SK-N-SH (cell line): ENCODE results near the gene FGGY. TPM values are rescaled to one million over a fixed set of nuclear protein-coding genes. Genes with fewer than 3 reads are reported as not detected.

Experiments used
- CTCF ChIA-PET: fragments of 300-600, 350-600 bp; formaldehyde crosslinking; extraction: SDS; loops from one replicate; lab custom pipeline; 2021; lab: Yijun Ruan, JAX
- POLR2A ChIA-PET: fragments of 350-600 bp; sonication (Branson Sonifier 250); formaldehyde crosslinking; extraction: SDS; loops from one replicate; lab custom pipeline; 2020; ENCODE audit warnings: antibody characterized with exemption, inconsistent platforms; lab: Yijun Ruan, JAX
- DNase-seq: peaks from one replicate; pipeline ENCODE4 v3.0.0; 2012
- H2AFZ ChIP-seq: fragments of 200-600 bp; sonication (generic); 2 replicates; pipeline ENCODE4 v1.8.1; 2016; ENCODE audit warnings: antibody characterized with exemption, mild to moderate bottlenecking, low read depth
- H3F3A ChIP-seq: fragments of 200-600 bp; sonication (generic); replicated peaks from 2 replicates; pipeline ENCODE3; 2016; ENCODE audit warnings: antibody characterized with exemption, mild to moderate bottlenecking; ENCODE audit not compliant: insufficient read depth
- H3K27ac ChIP-seq, 2 experiments: fragments of 200-500 bp in 1 of 2; fragments of 200-600 bp in 1 of 2; sonication (Bioruptor generic) in 1 of 2; sonication (generic), shearing (Covaris generic) in 1 of 2; 2 replicates each; pipeline versions ENCODE4 v1.5.1 to v1.6.1; 2014 to 2016; ENCODE audit warnings: low read depth in 2 of 2, inconsistent platforms in 1 of 2, low read length in 1 of 2, mild to moderate bottlenecking in 1 of 2, mixed read lengths in 1 of 2
- H3K27me3 ChIP-seq: fragments of 200-600 bp; sonication (generic), shearing (Covaris generic); 2 replicates; pipeline ENCODE4 v1.6.1; 2016; ENCODE audit warnings: mixed run types; ENCODE audit not compliant: insufficient read depth
- H3K36me3 ChIP-seq, 2 experiments: fragments of 200-500 bp in 1 of 2; fragments of 200-600 bp in 1 of 2; sonication (Bioruptor generic) in 1 of 2; sonication (generic) in 1 of 2; replicated peaks in 1 of 2; 2 replicates each; pipeline versions ENCODE3 to v1.5.1; 2014 to 2016; ENCODE audit warnings: low read length in 1 of 2, mild to moderate bottlenecking in 1 of 2; ENCODE audit not compliant: insufficient read depth in 2 of 2, control insufficient read depth in 1 of 2
- H3K4me1 ChIP-seq, 2 experiments: fragments of 200-500 bp in 1 of 2; fragments of 200-600 bp in 1 of 2; sonication (Bioruptor generic) in 1 of 2; sonication (generic), shearing (Covaris generic) in 1 of 2; 2 replicates each; pipeline versions ENCODE4 v1.5.1 to v1.6.1; 2014 to 2016; ENCODE audit warnings: low read depth in 1 of 2, low read length in 1 of 2, mixed run types in 1 of 2; ENCODE audit not compliant: insufficient read depth in 2 of 2, control insufficient read depth in 1 of 2
- H3K4me2 ChIP-seq: fragments of 200-600 bp; sonication (generic), shearing (Covaris generic); 2 replicates; pipeline ENCODE4 v1.6.1; 2017; ENCODE audit warnings: mixed run types
- H3K4me3 ChIP-seq, 2 experiments: fragments of 200-500 bp in 1 of 2; fragments of 200-600 bp in 1 of 2; sonication (Bioruptor generic) in 1 of 2; sonication (generic), shearing (Covaris generic) in 1 of 2; 2 replicates each; pipeline versions ENCODE4 v1.5.1 to v1.8.1; 2014 to 2016; ENCODE audit warnings: low read depth in 2 of 2, inconsistent platforms in 1 of 2, low read length in 1 of 2, mild to moderate bottlenecking in 1 of 2, mixed read lengths in 1 of 2, moderate library complexity in 1 of 2
- H3K79me2 ChIP-seq: fragments of 200-600 bp; sonication (generic); 2 replicates; pipeline ENCODE4 v1.8.1; 2017; ENCODE audit warnings: mild to moderate bottlenecking; ENCODE audit not compliant: insufficient read depth
- H3K9ac ChIP-seq: fragments of 200-600 bp; sonication (generic); 2 replicates; pipeline ENCODE4 v1.6.1; 2017; ENCODE audit warnings: mixed run types
- H3K9me2 ChIP-seq: fragments of 200-600 bp; sonication (generic); 2 replicates; pipeline ENCODE4 v1.6.1; 2017; ENCODE audit warnings: mixed run types
- H3K9me3 ChIP-seq: fragments of 200-600 bp; sonication (generic); 2 replicates; pipeline ENCODE4 v1.6.1; 2017; ENCODE audit warnings: mixed run types, mild to moderate bottlenecking, moderate library complexity
- H4K20me1 ChIP-seq: fragments of 200-600 bp; sonication (generic); 2 replicates; pipeline ENCODE4 v1.6.1; 2017; ENCODE audit warnings: mild to moderate bottlenecking, mixed run types; ENCODE audit not compliant: insufficient read depth
- EP300 ChIP-seq, 2 experiments: IDR thresholded peaks; 2 replicates each; pipeline versions ENCODE4 v1.4.0 to v1.6.1; 2012; ENCODE audit warnings: borderline replicate concordance in 1 of 2, low read depth in 1 of 2, low read length in 1 of 2
- FOXJ3 ChIP-seq: sonication (generic); formaldehyde crosslinking; IDR thresholded peaks from 2 replicates; pipeline ENCODE4 v1.5.1; 2020; ENCODE audit warnings: mild to moderate bottlenecking, missing genetic modification reagents
- FOXM1 ChIP-seq: IDR thresholded peaks from 2 replicates; pipeline ENCODE4 v1.4.0; 2012; ENCODE audit warnings: low read depth, mild to moderate bottlenecking
- JUND ChIP-seq: IDR thresholded peaks from 2 replicates; pipeline ENCODE4 v1.4.0; 2012
- MAX ChIP-seq: IDR thresholded peaks from 2 replicates; pipeline ENCODE4 v1.4.0; 2012; ENCODE audit warnings: low read depth
- NFIC ChIP-seq: IDR thresholded peaks from 2 replicates; pipeline ENCODE4 v1.4.0; 2012; ENCODE audit warnings: borderline replicate concordance
- NRF1 ChIP-seq: IDR thresholded peaks from 2 replicates; pipeline ENCODE4 v1.6.1; 2012; ENCODE audit warnings: low read depth, mild to moderate bottlenecking, low read length
- PBX3 ChIP-seq: IDR thresholded peaks from 2 replicates; pipeline ENCODE4; 2012
- POLR2AphosphoS5 ChIP-seq: IDR thresholded peaks from 2 replicates; pipeline ENCODE4 v1.6.1; 2012; ENCODE audit warnings: low read depth, low read length
- SIN3A ChIP-seq: IDR thresholded peaks from 2 replicates; pipeline ENCODE4 v1.6.1; 2012; ENCODE audit warnings: low read depth, mild to moderate bottlenecking, low read length, moderate library complexity, borderline replicate concordance
- SMC3 ChIP-seq: IDR thresholded peaks from 2 replicates; pipeline ENCODE4 v1.6.1; 2012; ENCODE audit warnings: low read depth, low read length, improper control_type of control experiment
- TAF1 ChIP-seq: IDR thresholded peaks from 2 replicates; pipeline ENCODE4 v1.6.1; 2012; ENCODE audit warnings: low read depth, mild to moderate bottlenecking, low read length, moderate library complexity, borderline replicate concordance
- TCF12 ChIP-seq: IDR thresholded peaks from 2 replicates; pipeline ENCODE4 v1.4.0; 2012
- YY1 ChIP-seq: IDR thresholded peaks from 2 replicates; pipeline ENCODE4 v1.4.0; 2012; ENCODE audit warnings: low read depth, mild to moderate bottlenecking
- ZBTB33 ChIP-seq: IDR thresholded peaks from 2 replicates; pipeline ENCODE4 v1.4.0; 2012; ENCODE audit warnings: low read depth, borderline replicate concordance
- WGBS: methylation state at CpG from one replicate; pipeline ENCODE4 v1.1.6; 2017; ENCODE audit warnings: low lambda C conversion rate; 5-methylcytosine and 5-hydroxymethylcytosine counted together
- polyA plus RNA-seq, 3 experiments: library from polyadenylated mRNA; depleted of rRNA; stranded (reverse); fragments of >200 nt; gene quantifications; 2 replicates each; pipeline ENCODE4 v1.2.3, GENCODE V29; 2012

The FGGY gene
- polyA plus RNA-seq, 1 of the 3 experiments (the other 2 are of a cell fraction) = 10.3 TPM

GRCh38 chr1:59639266-59639665, 342.4 kb downstream of the FGGY start:
- Histone ChIP-seq H3K4me3 (no peak overlapping the region), H3K27ac (peak overlapping the region in 1 of 2 experiments; percentile 68; a peak in 2 of 4 replicates), H3K4me1 (peaks cover 8 to 19% of the 10 kb centered on the region in 2 experiments), H3K27me3 (no peaks in the 10 kb centered on the region), H3K4me2 (no peak overlapping the region), H3K9me2 (no peaks in the 10 kb centered on the region), H3K79me2 (no peaks in the 10 kb centered on the region), H3K9ac (no peak overlapping the region), H4K20me1 (no peaks in the 10 kb centered on the region), H2AFZ (no peak overlapping the region), H3K36me3 (no peaks in the 10 kb centered on the region), H3K9me3 (no peaks in the 10 kb centered on the region), H3F3A (no peaks in the 10 kb centered on the region)
- DNase-seq = no peak
- WGBS = 89% methylated on average over 1 of the region's 1 CpG
- POLR2A ChIA-PET = no interaction called here
- TF ChIP-seq SIN3A (no peak), MAX (no peak), EP300 (IDR thresholded peaks at IDR 0.05; ENCODE audit: borderline replicate concordance in 1 of 2, low read depth in 1 of 2, low read length in 1 of 2) (peak in 1 of 2 experiments; percentile 20; a peak in 1 of 4 replicates), YY1 (no peak), PBX3 (peak; percentile 22; the same call in 1 of the 2 replicates), JUND (no peak), TAF1 (no peak), TCF12 (peak; percentile 20; the same call in 1 of the 2 replicates), FOXJ3 (CRISPR knock-in tag) (no peak)
- CTCF ChIA-PET = no interaction called here

GRCh38 chr1:59640851-59641250, 344.0 kb downstream of the FGGY start:
- WGBS = 94% methylated on average over 2 of the region's 2 CpGs
- Histone ChIP-seq H3K9ac (no peak overlapping the region), H3K4me1 (peaks cover 8 to 17% of the 10 kb centered on the region in 2 experiments), H3K36me3 (no peaks in the 10 kb centered on the region), H3K27me3 (no peaks in the 10 kb centered on the region), H3K9me3 (no peaks in the 10 kb centered on the region), H3K79me2 (no peaks in the 10 kb centered on the region), H3K9me2 (no peaks in the 10 kb centered on the region), H3K27ac (no peak overlapping the region), H3F3A (no peaks in the 10 kb centered on the region), H4K20me1 (no peaks in the 10 kb centered on the region), H2AFZ (no peak overlapping the region), H3K4me3 (no peak overlapping the region), H3K4me2 (no peak overlapping the region)
- ChIA-PET POLR2A (no interaction called here), CTCF (no interaction called here)
- TF ChIP-seq SIN3A (no peak), FOXM1 (no peak), POLR2AphosphoS5 (no peak), ZBTB33 (no peak), NRF1 (no peak), SMC3 (no peak), MAX (no peak), NFIC (no peak)
- DNase-seq = no peak
